Activated naive CD8-positive, alpha-beta T cell treated with anti-CD3 and anti-CD28 coated beads, Interleukin-2, amount 10 ng/mL, durations not matched to agents 7 days and 5 days (primary cell): Measurements from ENCODE around the gene CEACAM18. TPM values are rescaled to one million over a fixed set of nuclear protein-coding genes. Genes with fewer than 3 reads are reported as not detected.

ENCODE experiments used
- ATAC-seq: fragments of 150-1000 bp; cut with Tn5 transposase; one replicate; pipeline ENCODE4 v1.10.0; 2021; ENCODE audit warnings: low read depth, moderate library complexity
- POLR2A ChIA-PET: fragments of 350-600 bp; sonication (Branson Sonifier 250); formaldehyde crosslinking; loops from one replicate; lab custom pipeline; 2021; ENCODE audit warnings: antibody characterized with exemption; lab: Charles Lee
- DNase-seq: peaks from one replicate; pipeline ENCODE4 v3.0.0; 2021
- H3K27ac Mint-ChIP-seq: one replicate; pipeline ENCODE4 v1.8.0; 2022; ENCODE audit warnings: mild to moderate bottlenecking, mixed read lengths
- H3K27me3 Mint-ChIP-seq: one replicate; pipeline ENCODE4 v1.8.0; 2022; ENCODE audit warnings: mild to moderate bottlenecking, moderate library complexity, mixed read lengths
- H3K36me3 Mint-ChIP-seq: one replicate; pipeline ENCODE4 v1.8.0; 2021; ENCODE audit warnings: mild to moderate bottlenecking, mixed read lengths
- H3K4me1 Mint-ChIP-seq: one replicate; pipeline ENCODE4 v1.8.0; 2021; ENCODE audit warnings: mixed read lengths
- H3K4me3 Mint-ChIP-seq: one replicate; pipeline ENCODE4 v1.8.0; 2022; ENCODE audit warnings: mild to moderate bottlenecking, moderate library complexity, mixed read lengths
- H3K9me3 Mint-ChIP-seq: one replicate; pipeline ENCODE4 v1.8.0; 2021; ENCODE audit warnings: mixed read lengths
- total RNA-seq, 2 experiments: library from RNA; stranded (reverse); gene quantifications; one replicate each; pipeline ENCODE4 v1.2.3, GENCODE V29; 2021

The CEACAM18 gene
- total RNA-seq, 2 experiments from 2014 or later = not detected

DNA sequence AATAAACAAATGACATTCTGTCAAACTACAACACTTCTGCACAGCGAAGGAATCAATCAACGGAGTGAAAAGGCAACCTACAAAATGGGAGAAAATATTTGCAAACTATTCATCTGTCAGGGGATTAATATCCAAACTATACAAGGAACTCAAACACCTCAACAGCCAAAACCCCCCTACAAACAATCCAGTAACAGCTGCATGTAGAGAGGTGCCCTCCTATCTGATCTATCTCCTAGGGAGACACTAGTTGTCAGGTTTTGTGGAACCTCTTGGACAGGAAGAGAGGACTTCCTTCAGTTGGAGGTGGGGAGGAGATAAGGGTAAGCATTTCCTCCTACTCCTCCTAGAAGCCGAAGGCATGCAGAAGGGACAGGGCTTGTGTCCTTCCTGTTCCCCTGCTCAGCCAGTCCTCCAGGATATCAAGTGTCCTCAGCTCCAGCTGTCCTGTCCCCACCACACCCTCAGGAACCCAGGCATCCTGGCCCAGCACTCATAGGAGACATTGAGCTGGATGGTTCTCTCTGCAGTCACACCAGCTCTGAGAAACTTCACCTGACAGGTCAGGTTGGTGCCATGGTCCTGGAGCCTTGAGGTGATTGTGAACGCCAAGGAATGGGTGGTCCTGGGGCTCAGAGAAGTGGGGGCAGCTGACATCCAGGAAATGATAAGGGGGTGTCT, 10.3 kb upstream of the CEACAM18 start:
- ATAC-seq = no peak
- peaks cover 15% of the 10 kb centered on the region for H3K4me1 Mint-ChIP-seq
- peaks cover 65% of the 10 kb centered on the region for H3K27me3 Mint-ChIP-seq
- H3K4me3 Mint-ChIP-seq = no peak overlapping the region
- H3K27ac Mint-ChIP-seq = no peak overlapping the region
- no peaks in the 10 kb centered on the region for H3K9me3 Mint-ChIP-seq
- no peak for DNase-seq
- POLR2A ChIA-PET = no interaction called here
- H3K36me3 Mint-ChIP-seq = no peaks in the 10 kb centered on the region

DNA sequence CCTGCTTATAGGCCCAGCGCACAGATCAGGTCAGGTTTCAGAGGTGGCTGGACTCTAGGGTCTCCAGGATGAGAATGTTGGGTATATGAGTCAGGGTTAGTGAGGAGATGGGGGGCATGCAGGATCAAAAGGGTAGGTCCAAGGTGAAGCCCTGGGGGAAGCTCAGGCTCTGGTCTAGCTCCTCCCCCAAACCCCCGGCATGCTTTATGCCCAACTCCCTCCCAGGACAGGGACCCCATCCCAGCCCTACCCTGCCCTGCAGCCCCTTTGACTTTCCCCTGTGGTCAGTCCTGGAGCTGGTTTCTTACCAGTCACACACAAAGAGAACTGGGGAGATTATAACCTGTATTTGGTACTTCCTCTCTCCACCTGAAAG, 9.8 kb upstream of the CEACAM18 start:
- Mint-ChIP-seq H3K36me3 (no peaks in the 10 kb centered on the region), H3K4me3 (no peak overlapping the region), H3K9me3 (no peaks in the 10 kb centered on the region), H3K27me3 (peaks cover 62% of the 10 kb centered on the region), H3K4me1 (peaks cover 13% of the 10 kb centered on the region), H3K27ac (no peak overlapping the region)
- ATAC-seq (no peak), DNase-seq (no peak)
- POLR2A ChIA-PET = no interaction called here

DNA sequence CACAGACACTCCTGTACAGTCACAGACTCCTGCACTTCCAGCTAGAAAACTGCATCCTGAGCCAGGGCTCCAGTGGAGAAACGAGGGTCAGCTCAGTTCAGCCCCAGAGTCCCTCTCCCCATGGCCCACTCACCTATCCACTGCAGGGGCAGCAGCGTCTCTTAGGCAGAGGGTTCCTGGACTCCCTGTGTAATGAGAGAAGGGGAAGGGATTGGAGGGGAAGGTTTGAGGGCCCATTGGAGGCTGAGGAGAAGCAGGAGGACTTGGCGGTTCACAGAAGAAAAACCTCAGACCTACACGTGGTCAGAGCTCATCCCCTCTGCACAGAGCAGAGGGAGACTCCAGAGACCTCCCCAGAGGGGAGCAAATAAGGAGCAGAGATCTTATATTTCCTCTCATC, 9.2 kb upstream of the CEACAM18 start:
- H3K9me3 Mint-ChIP-seq = no peaks in the 10 kb centered on the region
- H3K4me3 Mint-ChIP-seq = no peak overlapping the region
- ATAC-seq (no peak), DNase-seq (no peak)
- no peak overlapping the region for H3K27ac Mint-ChIP-seq
- peaks cover 63% of the 10 kb centered on the region for H3K27me3 Mint-ChIP-seq
- POLR2A ChIA-PET = no interaction called here
- H3K36me3 Mint-ChIP-seq = no peaks in the 10 kb centered on the region
- H3K4me1 Mint-ChIP-seq = peaks cover 13% of the 10 kb centered on the region

DNA sequence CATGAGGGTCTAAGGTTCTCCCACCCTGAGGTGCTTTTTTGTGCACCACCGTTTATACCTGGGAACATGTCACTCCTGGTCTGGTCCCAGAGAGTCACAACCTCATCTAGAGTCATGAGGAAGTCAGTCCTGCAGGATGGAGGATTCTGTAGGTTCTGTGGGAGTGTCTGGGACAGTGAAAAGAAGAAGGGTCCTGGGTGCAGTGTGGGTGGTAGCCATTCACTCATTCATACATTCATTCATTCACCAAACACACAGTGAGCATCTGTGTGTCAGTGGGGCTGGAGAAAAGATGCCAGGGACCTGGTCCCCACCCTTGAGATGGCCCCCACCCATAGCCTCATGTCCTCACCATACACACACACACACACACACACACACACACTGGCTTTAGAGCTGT, 8.7 kb upstream of the CEACAM18 start:
- Mint-ChIP-seq H3K4me3 (no peak overlapping the region), H3K27ac (no peak overlapping the region), H3K4me1 (peaks cover 11% of the 10 kb centered on the region), H3K9me3 (no peaks in the 10 kb centered on the region), H3K27me3 (peaks cover 61% of the 10 kb centered on the region), H3K36me3 (no peaks in the 10 kb centered on the region)
- ATAC-seq (no peak), DNase-seq (no peak)
- POLR2A ChIA-PET = no interaction called here

DNA sequence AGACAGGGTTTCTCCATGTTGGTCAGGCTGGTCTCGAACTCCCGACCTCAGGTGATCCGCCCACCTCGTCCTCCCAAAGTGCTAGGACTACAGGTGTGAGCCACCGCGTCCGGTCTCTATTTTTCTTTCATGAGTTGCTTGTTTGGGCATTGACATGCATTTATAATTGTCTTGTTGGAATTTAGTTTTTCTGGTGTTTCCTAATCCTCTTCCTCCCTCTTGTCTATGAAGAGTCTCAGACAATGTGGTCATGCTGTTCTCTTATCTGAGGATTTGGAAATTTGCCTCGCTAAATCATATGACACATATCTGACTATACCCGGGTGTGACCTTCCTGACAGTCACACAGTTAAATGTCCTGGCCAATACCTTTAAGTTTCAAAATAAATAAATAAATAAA, 7.4 kb upstream of the CEACAM18 start:
- Mint-ChIP-seq H3K4me1 (peaks cover 11% of the 10 kb centered on the region), H3K4me3 (no peak overlapping the region), H3K9me3 (no peaks in the 10 kb centered on the region), H3K27me3 (peaks cover 49% of the 10 kb centered on the region), H3K27ac (no peak overlapping the region), H3K36me3 (no peaks in the 10 kb centered on the region)
- no peak for ATAC-seq
- no peak for DNase-seq
- POLR2A ChIA-PET = no interaction called here

DNA sequence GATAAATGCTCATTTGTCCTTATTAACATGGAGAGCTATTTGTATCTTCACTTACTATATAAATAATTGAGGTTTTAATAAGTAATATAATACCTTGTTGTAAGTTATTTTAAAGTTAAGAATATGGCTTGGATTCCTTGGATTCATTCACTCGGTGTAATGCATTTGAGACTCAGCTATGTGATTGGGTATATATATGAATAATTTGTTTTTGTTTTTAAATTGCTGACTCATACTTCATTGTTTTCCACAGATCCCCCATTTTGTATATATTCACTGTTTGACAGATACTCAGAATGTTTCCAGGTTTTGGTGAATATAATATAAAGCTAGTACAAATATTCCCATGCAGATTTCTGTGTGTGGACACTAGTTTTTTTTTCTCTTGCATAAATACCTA, 6.8 kb upstream of the CEACAM18 start:
- Mint-ChIP-seq H3K4me3 (no peak overlapping the region), H3K4me1 (peaks cover 11% of the 10 kb centered on the region), H3K27ac (no peak overlapping the region), H3K9me3 (no peaks in the 10 kb centered on the region), H3K36me3 (no peaks in the 10 kb centered on the region), H3K27me3 (peaks cover 46% of the 10 kb centered on the region)
- ATAC-seq = no peak
- POLR2A ChIA-PET = no interaction called here
- DNase-seq = no peak

DNA sequence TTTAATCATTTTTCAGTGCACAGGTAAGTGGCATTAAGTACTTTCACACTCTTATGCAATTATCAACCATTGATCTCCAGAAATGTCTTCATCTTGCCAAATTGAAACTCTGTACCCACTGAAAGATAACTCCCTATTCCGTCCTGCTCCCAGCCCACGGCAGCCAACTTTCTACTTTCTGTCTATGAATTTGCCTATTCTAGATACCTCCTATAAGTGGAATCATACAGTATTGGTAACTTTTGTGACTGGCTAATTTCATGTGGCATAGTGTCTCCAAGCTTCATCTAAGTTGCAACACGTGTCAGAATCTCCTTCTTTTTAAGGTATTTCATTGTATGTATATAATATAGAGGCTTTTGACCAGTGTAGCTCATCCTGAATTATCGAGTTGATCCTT, 5.7 kb upstream of the CEACAM18 start:
- DNase-seq (no peak), ATAC-seq (no peak)
- no peaks in the 10 kb centered on the region for H3K9me3 Mint-ChIP-seq
- no peak overlapping the region for H3K4me3 Mint-ChIP-seq
- POLR2A ChIA-PET = interaction anchor here (0.7 to 1.2 kb wide), 2 partner anchors 42 to 185 kb away, joined by 3 to 4 read pairs; no protein-coding TSS in a partner anchor
- no peak overlapping the region for H3K27ac Mint-ChIP-seq
- H3K4me1 Mint-ChIP-seq = peaks cover 10% of the 10 kb centered on the region
- peaks cover 46% of the 10 kb centered on the region for H3K27me3 Mint-ChIP-seq
- H3K36me3 Mint-ChIP-seq = no peaks in the 10 kb centered on the region

DNA sequence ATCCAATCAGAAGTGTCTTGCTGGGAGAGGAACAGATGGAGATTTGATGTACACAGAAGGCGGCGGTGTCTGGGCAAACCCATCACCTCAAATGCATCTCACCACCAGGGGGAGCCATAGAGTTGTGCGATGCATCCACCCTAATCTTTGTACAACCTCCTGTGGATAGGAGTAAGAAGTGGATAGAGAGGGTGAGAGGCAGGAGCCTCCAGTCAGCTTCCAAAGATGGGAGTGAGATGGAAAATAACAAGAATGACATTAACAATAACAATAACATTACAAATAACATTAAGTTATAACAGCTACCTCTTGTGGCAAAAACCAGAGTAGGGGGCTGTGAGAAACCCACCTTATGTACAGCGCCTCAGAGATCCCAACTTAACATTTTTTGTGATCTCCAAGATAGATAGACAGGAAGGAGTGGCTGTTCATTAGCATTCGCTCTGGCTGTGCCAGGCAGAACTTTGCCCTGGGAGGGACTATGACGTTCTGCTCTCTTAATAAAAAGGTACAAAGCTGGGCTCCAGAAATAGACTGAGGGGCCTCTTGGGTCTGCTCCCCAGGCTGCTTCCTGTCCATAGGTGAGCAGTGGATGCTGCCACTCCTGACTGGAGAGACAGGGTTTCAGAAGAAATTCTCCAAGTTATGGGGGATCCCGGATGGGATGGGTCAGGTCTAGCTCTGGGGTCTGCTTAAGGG, 5.2 kb upstream of the CEACAM18 start:
- Mint-ChIP-seq H3K9me3 (no peaks in the 10 kb centered on the region), H3K27ac (no peak overlapping the region), H3K4me1 (peaks cover 5% of the 10 kb centered on the region), H3K27me3 (peaks cover 40% of the 10 kb centered on the region), H3K36me3 (no peaks in the 10 kb centered on the region), H3K4me3 (no peak overlapping the region)
- peak; percentile 68 for DNase-seq
- POLR2A ChIA-PET = interaction anchor here (0.7 to 1.2 kb wide), 2 partner anchors 41 to 184 kb away, joined by 3 to 4 read pairs; no protein-coding TSS in a partner anchor
- ATAC-seq = peak; percentile 74

DNA sequence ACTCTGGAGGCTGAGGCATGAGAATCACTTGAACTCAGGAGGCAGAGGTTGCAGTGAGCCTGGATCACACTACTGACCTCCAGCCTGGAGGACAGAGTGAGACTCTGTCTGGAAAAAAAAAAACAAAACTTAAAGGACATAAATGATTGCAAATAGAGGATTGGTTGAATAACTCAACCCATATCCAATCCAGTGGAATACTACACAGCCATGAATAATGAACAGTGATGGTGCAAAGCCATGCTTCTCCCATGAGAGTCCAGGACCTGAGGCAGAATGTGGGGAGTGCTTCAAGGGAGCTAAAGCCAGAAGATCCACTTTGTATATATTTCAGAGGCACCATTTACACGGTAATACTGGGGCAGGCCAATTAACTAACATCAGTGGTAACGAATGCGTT, 2.2 kb upstream of the CEACAM18 start:
- Mint-ChIP-seq H3K4me3 (no peak overlapping the region), H3K4me1 (no peaks in the 10 kb centered on the region), H3K9me3 (no peaks in the 10 kb centered on the region), H3K27me3 (peaks cover 34% of the 10 kb centered on the region), H3K36me3 (no peaks in the 10 kb centered on the region), H3K27ac (no peak overlapping the region)
- ATAC-seq (no peak), DNase-seq (no peak)
- POLR2A ChIA-PET = no interaction called here

DNA sequence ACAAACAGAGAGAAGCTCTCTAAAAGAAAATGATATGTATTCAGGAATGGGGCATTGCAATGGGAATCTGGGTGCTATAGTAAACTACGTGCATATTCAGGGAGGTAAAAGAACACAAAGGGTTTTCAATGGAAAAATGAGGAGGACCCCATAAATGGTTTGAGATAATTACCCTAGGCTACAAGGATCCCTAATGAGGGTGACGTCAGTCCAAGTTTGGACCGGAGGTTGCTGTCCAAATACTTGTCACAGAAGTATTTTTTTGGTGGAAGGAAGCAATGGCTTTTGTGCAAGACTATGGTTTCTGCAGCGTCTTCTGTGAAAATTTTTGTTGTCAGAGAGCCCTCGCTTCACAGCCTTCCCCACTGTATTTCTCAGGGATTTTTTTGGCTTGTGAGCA, 995 bp upstream of the CEACAM18 start:
- no peaks in the 10 kb centered on the region for H3K4me1 Mint-ChIP-seq
- no peak for DNase-seq
- H3K36me3 Mint-ChIP-seq = no peaks in the 10 kb centered on the region
- no peak overlapping the region for H3K4me3 Mint-ChIP-seq
- no peak overlapping the region for H3K27ac Mint-ChIP-seq
- H3K27me3 Mint-ChIP-seq = peaks cover 27% of the 10 kb centered on the region
- POLR2A ChIA-PET = no interaction called here
- ATAC-seq = no peak
- no peaks in the 10 kb centered on the region for H3K9me3 Mint-ChIP-seq

DNA sequence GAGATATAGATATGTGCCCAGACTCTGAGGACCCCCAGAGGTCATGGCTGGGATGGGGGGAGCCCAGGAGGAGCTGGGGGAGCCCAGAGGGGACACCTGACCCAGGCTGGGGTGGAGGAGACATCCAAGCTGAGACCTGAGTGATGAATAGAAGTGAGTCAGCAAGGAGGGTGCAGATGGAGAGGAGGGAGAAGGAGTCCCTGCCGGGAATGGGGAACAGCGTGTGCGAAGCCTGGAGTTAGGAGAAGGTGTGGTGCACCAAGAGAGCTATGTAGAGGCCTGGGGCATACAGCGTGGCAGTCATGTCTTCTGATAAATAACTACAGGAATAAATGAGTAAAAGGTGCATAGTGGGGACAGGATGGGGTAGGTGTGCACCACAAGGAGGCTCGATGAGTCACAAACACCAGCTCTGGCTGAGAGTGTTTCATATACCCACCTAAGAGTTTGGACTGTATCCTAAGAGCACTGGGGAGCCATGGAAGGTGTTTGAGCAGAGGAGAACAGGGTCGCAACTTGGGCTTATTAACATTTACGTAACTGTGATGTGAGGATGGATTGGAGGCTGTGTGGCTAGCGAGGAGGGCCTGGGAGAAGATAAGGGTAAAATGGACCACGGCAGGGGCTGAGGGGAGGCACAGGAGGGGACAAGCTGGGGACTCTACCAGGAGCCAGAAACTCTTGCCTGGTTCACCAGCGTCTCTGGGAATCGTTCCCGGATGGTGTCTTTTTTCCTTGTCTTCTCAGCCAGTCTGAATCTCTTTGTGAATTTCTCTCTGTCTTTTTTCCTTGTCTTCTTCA, 1.4 kb downstream of the CEACAM18 start:
- no peak for ATAC-seq
- no peak overlapping the region for H3K4me3 Mint-ChIP-seq

DNA sequence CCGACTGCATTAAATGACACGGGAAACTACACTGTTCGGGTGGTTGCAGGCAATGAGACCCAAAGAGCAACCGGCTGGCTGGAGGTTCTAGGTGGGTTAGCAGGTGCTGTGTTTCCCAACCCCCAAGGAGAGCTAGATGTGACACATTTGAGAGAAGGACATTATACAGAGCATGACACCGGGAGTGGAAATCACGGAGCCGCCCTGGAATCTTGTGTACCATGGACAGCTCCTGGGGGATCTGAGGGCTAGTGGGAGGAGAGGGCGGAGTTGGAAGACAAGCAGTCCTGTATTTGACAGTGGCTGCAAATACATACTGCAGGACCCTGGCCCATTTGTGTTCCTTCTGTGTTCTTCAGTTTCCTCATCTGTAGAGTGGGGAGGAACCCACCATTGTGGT, 2.3 kb downstream of the CEACAM18 start:
- no peak overlapping the region for H3K27ac Mint-ChIP-seq
- no peaks in the 10 kb centered on the region for H3K9me3 Mint-ChIP-seq
- H3K36me3 Mint-ChIP-seq = no peaks in the 10 kb centered on the region
- no peak overlapping the region for H3K4me3 Mint-ChIP-seq
- DNase-seq (no peak), ATAC-seq (no peak)
- H3K27me3 Mint-ChIP-seq = peaks cover 19% of the 10 kb centered on the region
- POLR2A ChIA-PET = no interaction called here
- H3K4me1 Mint-ChIP-seq = peaks cover 2% of the 10 kb centered on the region

More for the DNA sequence above, 1.4 kb downstream of the CEACAM18 start:
- no peaks in the 10 kb centered on the region for H3K9me3 Mint-ChIP-seq
- no peak overlapping the region for H3K27ac Mint-ChIP-seq
- H3K36me3 Mint-ChIP-seq = no peaks in the 10 kb centered on the region
- H3K27me3 Mint-ChIP-seq = peaks cover 17% of the 10 kb centered on the region
- POLR2A ChIA-PET = no interaction called here
- H3K4me1 Mint-ChIP-seq = peaks cover 2% of the 10 kb centered on the region
- no peak for DNase-seq

DNA sequence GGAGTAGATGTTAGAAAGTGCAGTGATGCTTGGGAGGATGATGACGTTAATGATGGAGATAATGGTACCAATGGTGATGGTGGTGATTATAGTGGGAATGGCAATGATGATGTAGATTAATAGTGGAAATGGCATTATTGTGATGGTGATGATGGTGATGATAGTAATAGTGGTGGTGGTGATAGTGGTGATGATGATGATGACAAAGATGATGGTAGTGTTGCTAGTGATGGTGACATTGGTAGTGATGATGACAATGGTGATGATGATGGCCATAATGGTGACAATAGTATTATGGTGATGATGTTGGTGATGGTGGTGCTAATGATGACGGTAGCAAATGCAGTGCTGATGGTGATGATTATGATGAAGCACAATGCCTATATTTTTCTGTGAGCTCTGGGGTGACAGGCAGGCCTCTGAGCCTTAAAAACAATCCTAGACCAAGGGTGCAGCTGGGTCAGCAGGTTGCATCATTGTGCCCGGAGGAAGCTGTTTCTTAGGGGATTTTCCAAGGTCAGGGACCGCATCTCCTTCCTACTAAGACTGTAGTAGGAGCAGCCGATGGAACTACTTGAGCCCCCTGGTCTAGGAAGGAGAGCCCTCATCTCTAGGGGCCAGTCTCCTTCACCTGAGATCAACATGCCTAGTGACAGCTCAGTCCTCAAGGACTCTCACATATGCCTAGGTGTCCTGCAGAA, 7.8 kb downstream of the CEACAM18 start:
- Mint-ChIP-seq H3K27ac (no peak overlapping the region), H3K27me3 (peaks cover 6% of the 10 kb centered on the region), H3K9me3 (peaks cover 3% of the 10 kb centered on the region), H3K4me1 (peaks cover 4% of the 10 kb centered on the region), H3K36me3 (peaks cover under 1% of the 10 kb centered on the region), H3K4me3 (no peak overlapping the region)
- DNase-seq (no peak), ATAC-seq (no peak)
- POLR2A ChIA-PET = interaction anchor here (0.7 kb wide), 1 partner anchor 112 kb away, joined by 3 read pairs; no protein-coding TSS in a partner anchor
